Measurements from ENCODE around the gene PLIN4. TPM values are rescaled to one million over a fixed set of nuclear protein-coding genes. Genes with fewer than 3 reads are reported as not detected.
A peak's percentile ranks its signal among the peaks of the same experiment; 100 is the strongest.

Gene PLIN4
- total and polyA plus RNA-seq, 2 donors (not counting 1 experiment from before 2014, with no cell fraction given), result 0.07 to 5.3 TPM

GRCh38 chr19:4464815-4465581, 53.3 kb downstream of the PLIN4 start:
- Histone ChIP-seq H2AFZ (ENCODE audit: low read length) (no peak overlapping the region), H3K4me3 (replicated peaks in 1 of 4; ENCODE audit: control extremely low read depth in 1 of 4, insufficient read depth in 1 of 4, low read depth in 3 of 4, low read length in 4 of 4) (no peak overlapping the region), H3K36me3 (ENCODE audit: control insufficient read depth, insufficient read depth, low read length) (no peaks in the 10 kb centered on the region), H3K79me2 (ENCODE audit: control insufficient read depth, insufficient read depth, low read length) (no peaks in the 10 kb centered on the region), H3K9ac (ENCODE audit: insufficient read depth, low read length) (no peak overlapping the region), H3K4me1 (ENCODE audit: control insufficient read depth, extremely low read depth, insufficient read depth, low read length) (no peaks in the 10 kb centered on the region), H3K27me3 (ENCODE audit: control insufficient read depth, insufficient read depth, low read length) (no peaks in the 10 kb centered on the region), H3K9me3 (ENCODE audit: control insufficient read depth, insufficient read depth, low read depth, low read length) (no peaks in the 10 kb centered on the region), H3K4me2 (ENCODE audit: extremely low read depth, insufficient read depth, low read length) (no peak overlapping the region), H4K20me1 (ENCODE audit: control insufficient read depth, extremely low read depth, insufficient read depth, low read length) (no peaks in the 10 kb centered on the region), H3K27ac (ENCODE audit: insufficient read depth, low read length) (no peak overlapping the region)
- no peak for TF ChIP-seq EZH2 (IDR thresholded peaks at IDR 0.05; ENCODE audit: low read length, missing control alignments)
- no peak for TF ChIP-seq CTCF (conservative IDR thresholded peaks at IDR 0.05 in 1 of 2, IDR thresholded peaks at IDR 0.05 in 1 of 2; ENCODE audit: low read depth in 1 of 2, low read length in 2 of 2)
- no peak for DNase-seq (ENCODE audit: low read depth in 2 of 2)

- peak within 1 kb of the TSS; percentile 92 for H3K27ac ChIP-seq (ENCODE audit: insufficient read depth, low read length)
- H3K4me3 ChIP-seq (replicated peaks in 1 of 4; ENCODE audit: control extremely low read depth in 1 of 4, insufficient read depth in 1 of 4, low read depth in 3 of 4, low read length in 4 of 4), result peak within 1 kb of the TSS; percentile 65 to 94 (median 78)
- H2AFZ ChIP-seq (ENCODE audit: low read length), result peak within 1 kb of the TSS; percentile 99
- peak within 1 kb of the TSS; percentile 81 for H3K9ac ChIP-seq (ENCODE audit: insufficient read depth, low read length)
- DNase-seq (ENCODE audit: low read depth in 2 of 2), result peak; percentile 99
- H3K36me3 ChIP-seq (ENCODE audit: control insufficient read depth, insufficient read depth, low read length), result peaks cover 15% of the 10 kb centered on the region
- TF ChIP-seq EZH2 (IDR thresholded peaks at IDR 0.05; ENCODE audit: low read length, missing control alignments) (no peak), CTCF (conservative IDR thresholded peaks at IDR 0.05 in 1 of 2, IDR thresholded peaks at IDR 0.05 in 1 of 2; ENCODE audit: low read depth in 1 of 2, low read length in 2 of 2) (no peak)
- no peaks in the 10 kb centered on the region for H3K9me3 ChIP-seq (ENCODE audit: control insufficient read depth, insufficient read depth, low read depth, low read length)
- peaks cover 27% of the 10 kb centered on the region for H3K79me2 ChIP-seq (ENCODE audit: control insufficient read depth, insufficient read depth, low read length)
- peaks cover 15% of the 10 kb centered on the region for H3K4me1 ChIP-seq (ENCODE audit: control insufficient read depth, extremely low read depth, insufficient read depth, low read length)
- H4K20me1 ChIP-seq (ENCODE audit: control insufficient read depth, extremely low read depth, insufficient read depth, low read length), result no peaks in the 10 kb centered on the region
- H3K4me2 ChIP-seq (ENCODE audit: extremely low read depth, insufficient read depth, low read length), result peak within 1 kb of the TSS; percentile 99
- H3K27me3 ChIP-seq (ENCODE audit: control insufficient read depth, insufficient read depth, low read length), result no peaks in the 10 kb centered on the region
Observed at GRCh38 chr19:4457654-4458395, 60.5 kb downstream of the PLIN4 start, which contains the start of gene UBXN6. UBXN6 (minus strand) TSS chr19:4457794; CDS start chr19:4457697, 97 bp downstream.
